Measurements from ENCODE around the gene SFI1. TPM values are rescaled to one million over a fixed set of nuclear protein-coding genes. Genes with fewer than 3 reads are reported as not detected.

The SFI1 gene
- total RNA-seq (2021; fragmentation: NEBNext Ultra II Directional; extraction: Animal tissue kit (Norgen Biotek cat#: 25700)), result 30.1 and 31.2 TPM in 2 replicates
- polyA plus RNA-seq (2011; rRNA removed), result 10.4 and 19.6 TPM in 2 replicates
- polyA plus RNA-seq (2011; cell fraction: cytosol; rRNA removed), result 21.6 TPM
- 108 TPM for polyA plus RNA-seq (2011; cell fraction: nucleus; rRNA removed)
- 21.3 to 26.3 TPM (median 24.8 TPM) in 4 replicates for polyA plus RNA-seq (2012, experiment 1 of 2)
- polyA plus RNA-seq (2012, experiment 2 of 2), result 6.0 TPM
- 13.5 TPM for polyA plus RNA-seq (2013, experiment 1 of 2)
- polyA plus RNA-seq (2013, experiment 2 of 2), result 11.4 TPM
- polyA minus RNA-seq (2011; rRNA and poly(A)+ RNA removed), result 25.3 and 28.1 TPM in 2 replicates
- polyA minus RNA-seq (2011; cell fraction: cytosol; rRNA and poly(A)+ RNA removed), result 23.9 TPM
- polyA minus RNA-seq (2011; cell fraction: nucleus; rRNA and poly(A)+ RNA removed), result 55.0 TPM
- long read RNA-seq, experiment 1, partial matches to known transcripts, result 1 of 1 reads
- long read RNA-seq, experiment 1, other reads (novel, unspliced or antisense), result 0 of 1 reads
- long read RNA-seq, experiment 2, partial matches to known transcripts, result 1 of 4 reads
- long read RNA-seq, experiment 2, other reads (novel, unspliced or antisense), result 3 of 4 reads

- Histone ChIP-seq H4K5ac (ENCODE audit: insufficient read length, low read depth, low read length) (peak within 1 kb of the TSS; percentile 79), H3K9ac (replicated peaks in 1 of 4; ENCODE audit: extremely low read depth in 1 of 4, low read depth in 3 of 4, low read length in 3 of 4) (peak within 1 kb of the TSS; percentile 51 to 65 (median 60); a peak in 6 of 7 replicates), H4K91ac (replicated peaks; ENCODE audit: insufficient read length, low read length) (peak within 1 kb of the TSS; percentile 39), H2BK5ac (ENCODE audit: low read depth, low read length) (peak within 1 kb of the TSS; percentile 49; the same call in 1 of the 2 replicates), H3K79me2 (ENCODE audit: control insufficient read depth in 1 of 2, insufficient read depth in 2 of 2, low read length in 2 of 2) (peaks cover 0 to 5% of the 10 kb centered on the region in 2 experiments; a peak in 1 of 4 replicates), H2BK12ac (ENCODE audit: low read depth, low read length) (no peak within 1 kb of the TSS), H3K4me2 (ENCODE audit: insufficient read depth in 1 of 2, low read depth in 2 of 2, low read length in 2 of 2) (peak within 1 kb of the TSS; percentile 69 to 78), H3K4me3 (ENCODE audit: extremely low read depth in 1 of 4, insufficient read depth in 2 of 4, low read depth in 3 of 4, low read length in 4 of 4) (peak within 1 kb of the TSS; percentile 61 to 85 (median 76)), H3K36me3 (ENCODE audit: control insufficient read depth in 2 of 4, insufficient read depth in 4 of 4, low read length in 3 of 4) (no peaks in the 10 kb centered on the region), H2AFZ (ENCODE audit: low read length) (peak within 1 kb of the TSS; percentile 76; the same call in 1 of the 2 replicates), H3K4ac (replicated peaks; ENCODE audit: insufficient read length, low read depth, low read length) (no peak within 1 kb of the TSS), H3K23me2 (ENCODE audit: low read depth, low read length) (no peaks in the 10 kb centered on the region; the same call in 1 of the 2 replicates), H3K27ac (ENCODE audit: low read depth, low read length) (no peak within 1 kb of the TSS), H2AK5ac (ENCODE audit: low read depth, low read length) (no peak within 1 kb of the TSS), H4K20me1 (replicated peaks in 1 of 2; ENCODE audit: control insufficient read depth in 1 of 2, insufficient read depth in 2 of 2, low read length in 2 of 2) (no peaks in the 10 kb centered on the region), H3K18ac (ENCODE audit: extremely low read depth, low read length) (peak within 1 kb of the TSS; percentile 60), H3K27me3 (replicated peaks in 1 of 4; ENCODE audit: control insufficient read depth in 3 of 4, extremely low read depth in 1 of 4, insufficient read depth in 3 of 4, low read length in 3 of 4) (peaks cover 0 to 10% (median 4%) of the 10 kb centered on the region in 4 experiments; a peak in 2 of 7 replicates), H3K4me1 (replicated peaks in 1 of 4; ENCODE audit: control insufficient read depth in 3 of 4, insufficient read depth in 4 of 4, low read length in 3 of 4) (peaks cover 0 to 5% (median 2%) of the 10 kb centered on the region in 4 experiments; a peak in 5 of 7 replicates), H3K79me1 (ENCODE audit: low read depth, low read length) (no peaks in the 10 kb centered on the region), H2BK15ac (ENCODE audit: low read length) (peak within 1 kb of the TSS; percentile 53; the same call in 1 of the 2 replicates), H3K23ac (ENCODE audit: insufficient read length) (no peak within 1 kb of the TSS), H2BK120ac (replicated peaks; ENCODE audit: low read depth, low read length) (peak within 1 kb of the TSS; percentile 77), H2BK20ac (ENCODE audit: low read length) (no peak within 1 kb of the TSS), H3K14ac (ENCODE audit: insufficient read length) (no peak within 1 kb of the TSS), H3K56ac (replicated peaks; ENCODE audit: insufficient read length, low read depth, low read length) (peak within 1 kb of the TSS; percentile 65), H4K8ac (ENCODE audit: extremely low read depth, insufficient read depth, low read length) (peak within 1 kb of the TSS; percentile 75), H3K9me3 (ENCODE audit: insufficient read depth in 2 of 2, low read depth in 1 of 2, low read length in 1 of 2) (peaks cover 0 to 5% of the 10 kb centered on the region in 2 experiments; a peak in 1 of 4 replicates)
- FAIRE-seq (no peak), DNase-seq (ENCODE audit: low read depth in 1 of 2, low spot score in 2 of 2) (peak; percentile 47 to 94)
- ChIA-PET POLR2A (ENCODE audit: partially characterized antibody) (no interaction called here), CTCF (ENCODE audit: partially characterized antibody) (no interaction called here)
- 1% methylated on average over 59 of the region's 70 CpGs; no CpG with 5 or more reads in 1 of the 2 experiments for WGBS, 2 experiments (ENCODE audit: extremely low coverage in 1 of 2, insufficient coverage in 1 of 2, insufficient read length in 1 of 2, insufficient replicate concordance in 2 of 2, low coverage in 1 of 2, low lambda C conversion rate in 2 of 2, missing lambda C conversion rate in 1 of 2)
- no peak for TF ChIP-seq TCF12 (IDR thresholded peaks at IDR 0.05; ENCODE audit: low read depth, low read length)
- TF ChIP-seq NRF1 (IDR thresholded peaks at IDR 0.05; ENCODE audit: low read depth, low read length), result peak; percentile 66
- TF ChIP-seq ATF2 (IDR thresholded peaks at IDR 0.05; ENCODE audit: low read length), result no peak
- TF ChIP-seq CHD1 (IDR thresholded peaks at IDR 0.05; ENCODE audit: low read depth, low read length), result no peak
Observed at GRCh38 chr22:31496007-31496734, at the start of gene SFI1. Gene SFI1 (plus strand): TSS chr22:31496536. CDS start chr22:31508285, 11,749 bp downstream.
